ENCODE measurements around the gene TCEA2.

TCEA2 gene

GRCh38 chr20:64035066-64035932, 27.7 kb upstream of the TCEA2 start:
- DNase-seq (ENCODE audit: insufficient read length, low spot score) (no peak), FAIRE-seq (no peak)

- FAIRE-seq: no peak
- no peak for DNase-seq (ENCODE audit: insufficient read length, low spot score)
Measured at GRCh38 chr20:64035933-64036345, 27.1 kb upstream of the TCEA2 start, which contains the start of gene C20orf204. TSS of gene C20orf204 (plus strand) at chr20:64036182. CDS start at chr20:64036324, 142 bp downstream.

DNA sequence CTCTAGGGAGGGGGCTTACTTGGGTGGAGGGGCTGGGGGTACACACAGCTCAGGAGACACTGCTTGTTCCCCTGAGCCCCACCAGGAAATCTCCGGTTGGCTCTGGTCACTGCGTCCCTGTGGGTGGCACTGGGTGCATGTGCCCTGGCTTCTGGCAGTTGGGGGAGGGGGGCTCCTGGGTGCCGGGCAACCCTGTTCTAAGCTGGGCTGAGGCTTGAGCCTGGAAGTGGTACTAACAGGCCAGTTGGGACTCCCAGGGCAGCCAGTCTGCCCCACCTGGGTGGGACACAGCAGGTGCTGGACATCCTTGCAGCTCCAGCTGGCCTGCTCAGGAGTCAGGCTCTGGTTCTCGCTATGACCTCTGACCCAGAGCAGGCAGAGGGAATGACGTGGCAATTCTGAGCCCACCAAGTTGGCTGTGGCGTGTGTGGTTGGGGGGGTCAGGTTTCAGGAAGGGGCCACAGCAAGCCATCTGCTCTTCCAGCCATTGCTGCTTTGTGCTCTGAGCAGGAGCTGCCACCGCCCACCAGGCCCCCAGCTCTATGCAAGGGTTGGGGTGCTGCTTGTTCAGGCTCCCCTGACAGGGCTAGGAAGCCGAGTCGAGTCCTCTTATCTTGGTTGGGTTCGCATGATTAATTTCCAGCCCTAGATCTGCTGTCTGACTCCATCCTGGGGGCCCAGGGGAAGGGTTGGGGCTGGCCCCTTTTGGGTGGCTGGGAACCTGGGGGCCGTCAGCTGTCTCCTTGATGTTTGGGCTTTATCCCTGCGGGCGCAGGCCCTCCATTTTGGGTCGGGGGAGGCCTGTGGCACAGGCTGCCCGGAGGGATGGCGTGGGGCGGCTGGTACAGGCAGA, 26.4 kb upstream of the TCEA2 start:
- FAIRE-seq: no peak
- DNase-seq (ENCODE audit: insufficient read length, low spot score): no peak

DNA sequence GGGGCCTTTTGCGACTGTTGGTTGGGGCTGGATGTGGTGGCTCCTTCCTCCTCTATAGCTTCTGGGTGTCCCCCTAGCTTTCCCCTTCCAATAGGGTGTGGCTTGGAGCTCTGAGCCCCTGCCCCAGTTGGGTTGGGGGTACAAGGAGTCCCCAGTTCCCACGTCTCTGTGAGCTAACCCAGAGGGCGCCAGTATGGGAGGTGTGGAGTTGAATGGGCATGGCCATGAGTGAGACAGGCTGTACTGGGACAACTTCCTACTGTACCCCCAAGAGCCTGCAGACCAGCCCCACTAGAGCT, 25.9 kb upstream of the TCEA2 start:
- DNase-seq (ENCODE audit: insufficient read length, low spot score) (no peak), FAIRE-seq (no peak)

- FAIRE-seq: no peak
- DNase-seq (ENCODE audit: insufficient read length, low spot score): no peak
Measured at GRCh38 chr20:64037498-64038213, 25.3 kb upstream of the TCEA2 start.

GRCh38 chr20:64038224-64038564, 24.8 kb upstream of the TCEA2 start:
- FAIRE-seq: no peak
- DNase-seq (ENCODE audit: insufficient read length, low spot score): no peak

DNA sequence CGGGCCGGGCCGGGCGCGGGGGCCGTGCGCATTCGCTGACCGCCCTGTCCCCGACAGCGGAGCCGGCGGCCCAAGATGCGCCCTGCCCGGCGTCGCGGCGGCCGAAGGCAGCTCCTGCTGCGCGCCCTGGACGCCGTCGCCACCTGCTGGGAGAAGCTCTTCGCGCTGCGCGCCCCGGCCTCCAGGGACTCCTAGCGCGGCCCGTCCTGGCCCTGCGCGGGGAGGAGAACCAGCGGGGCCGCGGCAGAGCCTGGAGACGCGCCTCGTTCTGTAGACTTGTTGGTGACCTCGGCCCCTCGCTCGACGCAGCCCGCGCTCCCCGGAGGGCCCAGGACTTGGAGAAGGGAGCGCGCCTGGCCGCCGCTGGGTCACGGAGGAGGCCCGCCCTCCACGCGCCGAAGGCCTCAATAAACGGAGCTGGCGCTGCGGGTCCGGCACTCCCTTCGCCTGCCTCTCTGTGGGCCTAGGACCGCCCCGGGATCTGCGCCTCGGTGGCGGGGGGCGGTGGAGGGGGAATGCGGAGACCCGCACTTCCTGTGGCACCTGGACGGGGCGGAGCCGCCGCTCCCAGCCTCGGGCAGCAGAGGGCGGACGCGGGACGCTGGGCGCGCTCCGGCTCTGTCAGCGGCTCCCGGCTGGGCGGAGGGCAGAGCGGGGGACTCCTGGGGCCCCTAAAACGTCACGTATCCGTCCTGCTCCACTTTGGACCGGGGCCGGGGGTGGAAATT, 24.3 kb upstream of the TCEA2 start:
- no peak for FAIRE-seq

GRCh38 chr20:64039293-64040160, 23.5 kb upstream of the TCEA2 start:
- DNase-seq (ENCODE audit: insufficient read length, low spot score): no peak
- no peak for FAIRE-seq

More for the DNA sequence above, 24.3 kb upstream of the TCEA2 start:
- peak; percentile 92 for DNase-seq (ENCODE audit: insufficient read length, low spot score)

DNA sequence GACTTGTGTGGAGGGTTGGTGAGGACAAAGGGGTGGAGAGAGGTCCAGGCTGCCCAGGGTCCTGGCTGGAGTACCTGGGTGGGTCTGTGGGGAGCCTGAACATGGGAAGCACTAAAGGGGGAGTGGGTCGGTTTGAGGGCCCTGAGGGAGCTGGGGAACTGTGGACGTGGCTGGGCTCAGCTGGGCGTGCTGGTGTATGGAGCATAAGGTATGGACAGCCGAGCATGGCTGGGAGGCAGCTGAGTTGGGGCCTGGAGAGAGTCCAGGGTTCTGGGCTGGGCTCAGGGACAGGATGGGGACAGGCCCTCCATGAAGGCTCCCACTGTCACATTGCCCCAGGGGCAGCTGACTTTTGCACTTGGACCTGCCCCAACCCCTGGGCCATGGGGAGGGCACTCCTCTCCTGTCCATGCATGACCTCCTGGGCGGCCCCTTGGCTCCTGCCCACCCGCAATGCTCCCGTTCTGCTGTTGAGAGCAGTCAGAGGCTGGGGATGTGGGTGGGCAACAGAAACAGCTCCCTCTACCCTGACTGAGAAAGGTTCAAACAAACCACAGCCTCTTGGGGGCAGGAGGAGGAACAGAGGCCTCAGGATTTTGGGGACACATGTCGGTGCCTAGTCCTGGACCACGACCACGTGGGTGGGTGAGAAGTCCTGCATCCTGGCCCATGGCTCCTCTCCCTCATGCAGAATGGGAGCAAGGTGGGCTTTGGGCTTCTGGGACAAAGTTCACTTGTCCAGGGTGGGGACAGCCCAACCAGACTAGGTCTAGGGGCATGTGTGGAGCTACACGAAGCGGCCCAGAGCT, 22.6 kb upstream of the TCEA2 start:
- DNase-seq (ENCODE audit: insufficient read length, low spot score) (no peak), FAIRE-seq (no peak)

DNA sequence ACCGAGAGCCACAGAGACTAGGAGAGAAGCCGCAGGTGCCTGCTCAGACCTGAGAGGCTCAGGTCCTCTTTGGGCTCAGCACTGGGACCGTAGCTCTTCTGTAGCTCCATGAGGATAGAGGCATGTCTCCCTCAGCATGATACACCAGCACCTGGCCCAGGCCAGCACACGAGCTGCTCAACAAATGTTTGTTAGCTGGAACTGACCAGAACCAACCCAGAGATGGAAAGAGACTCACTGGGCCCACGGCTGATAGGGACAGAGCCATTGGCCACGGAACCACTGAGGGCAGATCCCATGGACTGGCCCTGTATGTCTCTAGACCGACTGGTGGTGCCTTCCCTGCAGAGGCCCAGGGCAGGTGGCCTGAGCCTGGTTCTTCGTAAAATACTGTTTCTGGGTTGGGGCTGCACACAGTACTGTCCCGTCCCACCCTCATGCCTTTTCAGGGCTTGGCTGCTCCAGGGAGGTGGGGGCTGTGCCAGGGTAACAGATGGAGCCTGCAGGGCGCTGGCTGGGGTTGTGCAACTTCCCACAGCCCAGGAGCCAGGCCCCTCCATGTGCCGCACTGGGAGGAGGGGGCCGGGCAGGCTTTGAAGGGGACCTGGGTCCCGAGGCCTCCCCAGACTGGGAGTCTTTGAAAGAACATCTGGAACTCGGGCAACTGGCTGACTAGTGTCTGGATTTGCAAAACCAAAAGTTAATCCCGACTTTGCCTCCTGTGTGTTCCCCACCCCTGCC, 21.8 kb upstream of the TCEA2 start:
- DNase-seq (ENCODE audit: insufficient read length, low spot score) (no peak), FAIRE-seq (no peak)

DNA sequence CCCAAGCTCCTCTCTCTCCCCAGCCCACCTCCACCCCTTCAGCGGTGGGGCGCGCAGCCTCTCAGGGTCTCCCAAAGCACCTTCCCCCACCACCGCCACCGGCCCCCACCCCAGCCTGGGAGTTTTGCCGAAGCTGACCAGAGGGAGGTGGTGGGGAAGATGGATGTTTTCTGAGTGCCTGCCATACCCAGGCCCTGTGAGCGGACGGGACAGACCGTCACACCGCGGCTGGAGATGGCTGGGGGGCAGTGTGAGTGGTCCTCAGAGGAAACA, 21.3 kb upstream of the TCEA2 start:
- no peak for DNase-seq (ENCODE audit: insufficient read length, low spot score)
- FAIRE-seq: no peak

DNA sequence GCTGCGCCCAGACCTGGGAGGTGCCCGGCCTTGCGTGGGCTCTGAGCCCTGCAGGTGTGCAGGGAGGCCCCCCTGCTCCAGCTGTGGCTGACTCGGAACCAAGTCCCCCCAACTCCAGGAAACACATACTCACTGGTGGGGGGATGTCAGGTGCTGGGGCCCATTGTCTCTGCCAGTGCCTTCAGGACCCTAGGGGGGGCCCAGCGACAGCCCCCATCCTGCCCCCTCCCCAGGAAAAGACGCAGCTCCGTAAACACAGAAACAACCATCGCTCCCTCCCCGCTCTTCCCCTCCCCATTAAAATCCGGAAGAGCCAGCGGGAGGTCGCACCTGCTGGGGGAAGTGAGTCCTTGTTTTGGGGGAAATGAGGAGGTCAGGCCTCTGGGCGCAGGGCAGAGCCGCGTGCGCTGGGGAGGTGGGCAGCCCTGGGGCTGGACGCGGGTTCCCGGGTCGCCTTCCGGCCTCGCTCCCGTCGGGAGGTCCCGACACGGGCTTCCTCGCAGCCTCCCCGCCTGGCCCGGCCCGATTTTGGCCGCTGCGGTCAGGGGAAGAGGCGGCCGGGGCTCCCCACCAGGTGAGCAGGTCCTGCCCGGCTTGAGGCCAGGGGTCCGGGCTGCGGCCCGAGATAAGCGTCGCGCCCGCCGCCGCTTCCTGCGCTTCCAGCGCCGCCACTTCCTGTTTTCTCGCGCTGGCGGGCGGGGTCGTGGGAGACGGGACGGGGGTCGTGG, 20.8 kb upstream of the TCEA2 start:
- DNase-seq (ENCODE audit: insufficient read length, low spot score) (no peak), FAIRE-seq (no peak)

DNA sequence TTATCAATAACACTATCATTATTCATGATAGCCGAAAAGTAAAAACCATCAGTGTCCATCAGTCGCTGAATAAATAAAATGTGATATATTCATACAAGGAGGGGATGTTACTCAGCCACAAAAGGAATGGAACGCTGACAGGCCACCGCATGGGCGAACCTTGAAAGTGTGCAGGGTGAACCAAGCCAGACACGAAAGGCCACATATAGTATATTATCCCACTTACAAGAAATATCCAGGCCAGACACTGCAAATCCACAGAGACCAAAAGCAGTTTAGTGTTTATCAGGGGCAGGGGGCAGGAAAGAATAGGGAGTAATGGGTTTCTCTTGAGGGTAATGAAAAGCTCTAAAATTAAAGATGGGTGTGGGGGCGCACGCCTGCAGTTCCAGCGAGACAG, 19.2 kb upstream of the TCEA2 start:
- FAIRE-seq: no peak

GRCh38 chr20:64044484-64045247, 18.3 kb upstream of the TCEA2 start:
- FAIRE-seq (no peak), DNase-seq (ENCODE audit: insufficient read length, low spot score) (no peak)

More for the DNA sequence above, 19.2 kb upstream of the TCEA2 start:
- DNase-seq (ENCODE audit: insufficient read length, low spot score): no peak

GRCh38 chr20:64045346-64046011, 17.5 kb upstream of the TCEA2 start:
- DNase-seq (ENCODE audit: insufficient read length, low spot score): no peak
- FAIRE-seq: no peak

GRCh38 chr20:64047046-64047389, 16.0 kb upstream of the TCEA2 start:
- DNase-seq (ENCODE audit: insufficient read length, low spot score) (no peak), FAIRE-seq (no peak)

- FAIRE-seq: no peak
- DNase-seq (ENCODE audit: insufficient read length, low spot score): no peak
Measured at GRCh38 chr20:64047968-64048401, 15.0 kb upstream of the TCEA2 start.

All from GM19239 (cell line).